GM18858 (cell line): ENCODE results near the gene TRMT112.
"Not testable (repeated sequence)": the region's sequence is repeated elsewhere in the genome, so short reads cannot be mapped to it uniquely, and the experiment has no call there.

Experiments
- ATAC-seq: cut with Tn5 transposase; IDR thresholded peaks from one replicate; pipeline ENCODE4 v1.9.1; 2021; ENCODE audit not compliant: unreplicated experiment

TRMT112 gene

GRCh38 chr11:64331569-64332371, 14.4 kb upstream of the TRMT112 start:
- no peak for ATAC-seq

GRCh38 chr11:64330888-64331287, 13.5 kb upstream of the TRMT112 start:
- ATAC-seq: no peak

GRCh38 chr11:64327993-64328392, 10.6 kb upstream of the TRMT112 start:
- no peak for ATAC-seq

GRCh38 chr11:64327375-64327774, 10.0 kb upstream of the TRMT112 start:
- no peak for ATAC-seq

- no peak for ATAC-seq
Measured at GRCh38 chr11:64324692-64325469, 7.5 kb upstream of the TRMT112 start.

- not testable (repeated sequence) for ATAC-seq
Measured at GRCh38 chr11:64323984-64324383, 6.6 kb upstream of the TRMT112 start.

- ATAC-seq: no peak
Measured at GRCh38 chr11:64323373-64323772, 6.0 kb upstream of the TRMT112 start.

GRCh38 chr11:64322925-64323260, 5.5 kb upstream of the TRMT112 start:
- ATAC-seq: no peak

GRCh38 chr11:64321533-64321932, 4.2 kb upstream of the TRMT112 start:
- no peak for ATAC-seq

GRCh38 chr11:64321026-64321425, 3.7 kb upstream of the TRMT112 start:
- ATAC-seq: no peak

GRCh38 chr11:64320556-64320955, 3.2 kb upstream of the TRMT112 start:
- ATAC-seq: no peak

GRCh38 chr11:64318766-64319761, 1.7 kb upstream of the TRMT112 start:
- ATAC-seq: no peak

- peak; percentile 63 for ATAC-seq
Measured at GRCh38 chr11:64317961-64318765, 804 bp upstream of the TRMT112 start, which contains the start of gene PRDX5. TSS of gene PRDX5 (plus strand) at chr11:64318121. CDS start at chr11:64318216, 95 bp downstream.

- no peak for ATAC-seq
Measured at GRCh38 chr11:64316672-64317324, 561 bp downstream of the TRMT112 start.

- not testable (repeated sequence) for ATAC-seq
Measured at GRCh38 chr11:64315667-64316526, 1.5 kb downstream of the TRMT112 start.

- no peak for ATAC-seq
Measured at GRCh38 chr11:64314805-64315561, 2.4 kb downstream of the TRMT112 start.

- ATAC-seq: no peak
Measured at GRCh38 chr11:64314146-64314804, 3.1 kb downstream of the TRMT112 start.
